CD4-positive, alpha-beta T cell treated with Interleukin-17A for 1 hour (primary cell): ENCODE results near the gene MPHOSPH8.
"Not testable (repeated sequence)": the region's sequence is repeated elsewhere in the genome, so short reads cannot be mapped to it uniquely, and the experiment has no call there.

Source experiments
- DNase-seq: peaks from one replicate; pipeline ENCODE4 v3.0.0-alpha.2; 2020

The MPHOSPH8 gene

GRCh38 chr13:19685437-19685836 lies 52.0 kb downstream of the MPHOSPH8 start:
- DNase-seq = no peak

- not testable (repeated sequence) for DNase-seq
These were observed 58.0 kb downstream of the MPHOSPH8 start for GRCh38 chr13:19691447-19691846.

- no peak for DNase-seq
These were observed 62.0 kb downstream of the MPHOSPH8 start for GRCh38 chr13:19695428-19695827.

- DNase-seq = no peak
These were observed 62.4 kb downstream of the MPHOSPH8 start for GRCh38 chr13:19695829-19696228.

- DNase-seq = not testable (repeated sequence)
These were observed 67.5 kb downstream of the MPHOSPH8 start for GRCh38 chr13:19700963-19701362.

GRCh38 chr13:19701619-19702018 lies 68.2 kb downstream of the MPHOSPH8 start:
- DNase-seq = not testable (repeated sequence)

- DNase-seq = not testable (repeated sequence)
These were observed 70.8 kb downstream of the MPHOSPH8 start for GRCh38 chr13:19704256-19704655.

GRCh38 chr13:19709039-19709438 lies 75.6 kb downstream of the MPHOSPH8 start:
- DNase-seq = not testable (repeated sequence)

GRCh38 chr13:19709782-19710181 lies 76.3 kb downstream of the MPHOSPH8 start:
- DNase-seq = not testable (repeated sequence)

- no peak for DNase-seq
These were observed 79.9 kb downstream of the MPHOSPH8 start for GRCh38 chr13:19713186-19713965.

- no peak for DNase-seq
These were observed 86.6 kb downstream of the MPHOSPH8 start for GRCh38 chr13:19720039-19720438.
